COLO829 (cell line): ENCODE measurements around the gene FRMD8.
"Not testable (repeated sequence)": the region's sequence is repeated elsewhere in the genome, so short reads cannot be mapped to it uniquely, and the experiment has no call there.

Experiments
- DNase-seq: peaks from one replicate; pipeline ENCODE4 v3.0.0; 2012; ENCODE audit warnings: low spot score

Gene FRMD8

GRCh38 chr11:65436412-65437032 is 50.1 kb downstream of the FRMD8 start:
- no peak for DNase-seq

DNA sequence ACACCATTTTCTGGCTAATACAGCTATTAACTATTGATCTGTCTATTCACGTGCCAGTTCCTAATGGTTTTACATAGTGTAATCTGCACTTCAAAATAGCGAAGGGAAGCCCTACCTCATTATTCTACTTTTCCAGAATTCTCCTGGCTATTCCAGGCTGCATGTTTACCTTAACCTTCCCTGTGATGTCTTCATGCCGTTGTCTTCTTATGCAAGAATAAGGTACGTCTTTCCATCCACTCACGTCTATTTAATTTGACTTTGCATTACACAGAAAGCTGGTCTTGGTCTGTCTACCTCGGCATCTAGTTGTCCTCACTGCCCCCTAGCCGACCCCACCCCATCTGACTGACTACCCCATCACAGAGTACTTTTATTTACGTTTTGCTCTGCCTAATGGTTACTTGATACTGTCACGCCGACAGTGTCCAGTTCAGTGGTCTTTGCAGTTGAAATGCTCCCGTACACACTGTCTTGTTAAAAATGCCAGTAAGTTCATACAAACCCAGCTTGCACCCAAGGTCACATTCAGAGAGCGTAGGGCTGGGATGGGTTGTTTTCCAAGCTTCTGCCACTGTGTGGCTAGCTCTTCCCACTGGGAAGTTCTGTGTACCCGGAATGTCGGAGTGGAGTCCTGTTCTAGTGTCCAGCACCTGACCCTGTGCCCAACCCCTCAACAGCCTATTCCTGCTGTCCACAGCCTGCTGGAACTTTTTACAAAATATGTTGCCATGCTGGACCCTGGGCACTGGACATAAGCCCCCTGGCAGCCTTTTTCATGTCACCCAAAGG is 51.2 kb downstream of the FRMD8 start:
- DNase-seq, result no peak

GRCh38 chr11:65438257-65439151 is 52.1 kb downstream of the FRMD8 start:
- no peak for DNase-seq

DNA sequence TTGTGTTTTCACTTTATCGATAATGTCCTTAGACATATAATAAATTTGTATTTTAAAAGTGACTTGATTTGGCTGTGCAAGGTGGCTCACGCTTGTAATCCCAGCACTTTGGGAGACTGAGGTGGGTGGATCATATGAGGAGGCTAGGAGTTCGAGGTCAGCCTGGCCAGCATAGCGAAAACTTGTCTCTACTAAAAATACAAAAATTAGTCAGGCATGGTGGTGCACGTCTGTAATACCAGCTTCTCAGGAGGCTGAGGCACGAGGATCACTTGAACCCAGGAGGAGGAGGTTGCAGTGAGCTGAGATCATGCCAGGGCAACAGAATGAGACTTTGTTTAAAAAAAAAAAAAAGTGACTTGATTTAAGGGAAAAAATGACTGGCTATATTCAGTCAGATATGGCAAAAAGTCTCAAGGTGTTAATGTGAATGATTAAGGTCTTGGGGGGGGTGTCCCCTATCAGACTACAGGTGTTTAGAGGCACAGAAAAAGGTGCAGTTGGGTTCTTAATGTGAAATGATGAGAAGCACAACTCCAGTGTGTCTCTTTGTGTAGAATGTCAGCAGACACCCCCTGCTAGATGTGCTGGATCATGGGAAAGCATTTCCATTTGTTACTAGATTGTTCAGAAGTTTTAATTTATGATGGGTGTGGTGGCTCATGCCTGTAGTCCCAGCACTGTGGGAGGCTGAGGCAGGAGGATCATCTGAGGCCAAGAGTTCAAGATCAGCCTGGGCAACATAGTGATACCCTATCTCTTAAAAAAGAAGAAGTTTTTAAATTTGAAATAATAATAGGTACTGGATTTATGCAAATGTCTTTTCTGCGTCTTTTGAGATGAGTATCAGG is 53.1 kb downstream of the FRMD8 start:
- no peak for DNase-seq

DNA sequence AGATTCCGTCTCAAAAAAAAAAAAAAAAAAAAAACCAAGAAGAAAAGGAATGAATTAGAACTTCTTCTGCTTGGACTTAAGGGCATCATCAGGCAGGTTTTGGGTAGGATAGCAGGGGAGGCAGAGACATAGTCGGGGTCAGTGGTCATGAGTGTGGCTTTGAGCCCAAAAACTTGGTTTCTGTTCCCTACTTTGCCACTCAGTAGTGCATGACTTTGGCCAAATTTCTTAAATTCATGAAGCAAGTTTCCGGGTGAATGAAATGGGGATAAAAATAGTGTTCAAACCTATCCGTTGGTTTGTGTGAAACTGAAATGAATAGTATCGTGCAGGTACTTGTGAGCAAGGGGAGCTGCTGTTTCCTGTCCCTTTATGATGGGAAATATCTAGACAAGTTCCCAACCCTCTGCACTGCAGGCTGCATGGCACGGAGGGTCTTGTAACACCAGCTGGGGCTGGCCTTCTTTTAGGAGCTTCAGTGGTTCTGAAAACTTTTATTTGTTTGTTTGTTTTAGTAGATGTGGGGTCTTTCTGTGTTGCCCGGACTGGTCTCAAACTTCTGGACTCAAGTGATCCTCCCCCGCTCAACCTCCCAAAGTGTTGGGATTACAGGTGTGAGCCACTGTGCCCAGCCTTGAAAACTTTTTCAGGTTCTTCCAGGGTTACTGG is 54.5 kb downstream of the FRMD8 start:
- DNase-seq, result no peak

GRCh38 chr11:65442842-65443331 is 56.5 kb downstream of the FRMD8 start:
- no peak for DNase-seq

- no peak for DNase-seq
Measured at GRCh38 chr11:65444314-65445051, 58.0 kb downstream of the FRMD8 start.

DNA sequence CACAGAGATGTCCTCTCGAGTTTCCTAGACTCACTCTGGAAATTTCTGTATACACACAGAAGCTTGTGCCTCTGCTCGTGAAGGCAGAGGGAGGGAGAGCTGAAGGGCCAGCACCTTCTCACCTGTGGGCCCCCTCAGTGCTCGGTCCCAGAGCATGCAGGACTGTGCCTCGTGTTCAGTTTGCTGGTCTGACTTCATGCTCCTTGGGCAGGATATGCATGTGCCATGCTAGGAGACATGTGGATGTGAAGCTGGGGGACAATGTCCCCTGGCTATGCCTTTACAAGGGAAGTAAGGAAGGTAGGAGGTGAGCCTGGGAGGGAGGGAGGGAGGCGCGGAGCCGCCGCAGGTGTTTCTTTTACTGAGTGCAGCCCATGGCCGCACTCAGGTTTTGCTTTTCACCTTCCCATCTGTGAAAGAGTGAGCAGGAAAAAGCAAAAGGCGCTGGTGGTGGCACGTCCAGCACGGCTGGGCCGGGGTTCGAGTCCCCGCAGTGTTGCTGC is 58.7 kb downstream of the FRMD8 start:
- DNase-seq, result no peak

DNA sequence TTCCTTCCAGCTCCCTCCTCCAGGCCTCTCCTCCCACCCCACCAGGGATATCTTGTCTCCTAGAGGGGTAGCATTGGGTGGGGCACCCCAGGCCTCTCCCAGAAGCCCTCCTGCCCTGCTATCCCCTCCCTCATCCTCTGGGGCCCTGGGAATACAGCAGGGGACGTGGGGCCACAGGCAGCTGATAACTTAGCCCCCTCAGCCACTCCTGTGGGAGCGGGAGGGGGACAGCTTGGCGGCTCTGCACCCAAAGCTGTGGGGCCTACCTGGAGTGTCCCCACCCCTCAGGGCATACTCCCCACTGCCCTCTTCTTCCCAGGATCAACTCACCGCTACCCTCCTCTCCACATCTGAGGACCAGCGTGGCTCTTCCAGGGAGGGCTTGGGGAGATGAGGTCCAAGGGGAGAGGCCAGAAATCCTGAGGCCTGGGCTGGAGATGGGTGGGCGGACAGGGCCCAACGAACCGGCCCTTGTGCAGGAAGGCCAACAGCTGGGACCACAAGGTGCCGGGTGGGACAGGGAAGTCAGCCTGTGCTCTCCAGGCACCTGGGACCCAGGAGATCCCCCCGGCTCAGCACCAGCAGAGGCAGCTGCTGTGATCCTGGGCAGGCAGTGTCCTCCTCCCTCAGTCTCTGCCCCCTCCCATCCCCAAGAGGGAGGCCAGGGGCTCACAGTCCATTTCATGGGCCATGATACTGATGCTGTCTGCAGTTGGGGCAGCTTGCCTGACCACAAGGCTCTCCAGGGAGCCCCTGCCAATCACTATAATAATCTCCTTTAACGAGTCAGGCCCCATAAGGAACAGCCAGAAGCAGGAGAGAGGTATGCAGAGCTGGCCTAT is 59.4 kb downstream of the FRMD8 start:
- DNase-seq, result no peak

DNA sequence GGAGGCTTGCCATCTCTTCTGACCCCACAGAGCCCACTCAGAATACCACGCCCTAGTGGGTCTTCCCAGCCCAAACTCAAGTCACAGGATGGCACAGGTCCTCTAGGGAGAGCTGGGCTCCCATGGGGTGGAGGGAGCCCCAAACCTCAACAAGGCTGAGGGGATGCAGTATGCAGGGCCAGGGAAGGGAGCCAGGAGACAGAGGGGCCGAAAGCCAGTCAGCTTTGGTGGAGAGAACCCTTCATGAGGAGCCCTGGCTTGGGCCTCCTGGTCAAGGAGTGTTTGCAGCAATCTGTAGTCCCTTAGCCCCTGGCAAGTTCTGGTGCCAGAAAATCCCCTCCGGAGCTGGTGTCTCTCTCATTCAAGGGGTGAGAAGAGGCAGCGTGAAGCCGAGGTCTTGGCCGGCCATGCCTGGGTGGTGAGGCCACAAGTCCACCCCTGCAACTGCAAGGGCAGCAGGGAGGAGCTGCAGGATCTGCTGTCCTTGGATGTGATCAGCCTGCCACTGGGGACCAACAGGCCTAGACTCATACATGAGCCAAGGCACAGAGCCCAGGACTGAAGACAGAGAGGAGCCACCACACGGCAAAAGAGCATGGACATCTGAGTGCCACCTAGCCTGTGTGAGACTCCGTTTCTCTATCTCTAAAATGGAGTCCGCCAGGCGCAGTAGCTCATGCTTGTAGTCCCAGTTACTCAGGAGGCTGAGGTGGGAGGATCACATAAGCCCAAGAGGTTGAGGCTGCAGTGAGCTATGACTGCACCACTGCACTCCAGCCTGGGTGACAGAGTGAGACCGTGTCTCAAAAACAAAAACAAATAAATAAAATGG is 60.2 kb downstream of the FRMD8 start:
- no peak for DNase-seq

DNA sequence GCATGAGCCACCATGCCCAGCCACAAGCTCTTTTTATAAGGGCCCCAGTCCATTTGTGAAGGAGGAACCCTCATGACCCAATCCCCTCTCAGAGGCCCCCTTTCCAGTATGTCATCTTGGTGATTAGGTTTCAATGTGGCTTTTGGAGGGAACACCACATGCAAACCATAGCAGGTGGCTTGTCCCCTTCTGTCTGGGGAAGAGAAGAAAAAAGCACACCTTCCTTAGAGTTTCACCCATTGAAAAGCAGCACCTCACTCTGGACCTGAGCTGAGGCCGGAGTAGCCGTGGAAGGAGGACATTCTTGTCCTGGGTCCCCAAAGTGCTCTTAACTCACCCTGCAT is 61.6 kb downstream of the FRMD8 start:
- DNase-seq, result no peak

DNA sequence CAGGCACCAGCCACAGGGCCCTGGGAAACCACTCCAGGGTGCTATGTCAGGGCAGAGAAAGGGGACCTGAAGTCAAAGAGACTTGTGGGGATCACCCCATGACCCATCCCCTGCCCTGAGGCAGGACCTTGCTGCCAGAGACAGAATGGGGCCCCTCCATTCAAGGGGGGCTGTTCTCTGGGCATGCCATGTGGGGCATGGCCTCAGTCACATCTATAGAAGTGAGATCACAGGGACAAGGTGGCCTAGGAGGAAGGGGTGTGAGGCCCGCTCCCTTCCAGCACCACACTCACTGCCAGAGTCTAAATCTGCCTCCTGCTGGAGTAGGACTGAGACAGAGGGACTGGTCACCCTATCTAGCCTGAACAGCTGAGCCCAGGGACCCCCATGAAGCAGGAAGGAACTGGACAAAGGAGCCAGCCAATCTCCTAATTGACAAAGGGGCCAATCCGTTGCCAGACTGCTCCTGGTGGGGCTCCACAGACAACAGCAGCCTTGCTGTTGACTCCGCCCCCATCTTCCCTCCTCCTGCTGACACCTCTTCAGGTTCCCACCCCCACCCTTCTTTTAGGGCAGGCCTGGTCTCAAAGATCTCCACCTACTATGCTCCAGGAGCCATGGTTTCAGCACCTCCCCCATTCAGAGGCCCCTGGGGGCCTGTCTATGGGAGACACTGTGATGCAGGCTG is 62.1 kb downstream of the FRMD8 start:
- no peak for DNase-seq

- not testable (repeated sequence) for DNase-seq
Measured at GRCh38 chr11:65451301-65451700, 64.9 kb downstream of the FRMD8 start.

- not testable (repeated sequence) for DNase-seq
Measured at GRCh38 chr11:65452259-65452658, 65.8 kb downstream of the FRMD8 start.

DNA sequence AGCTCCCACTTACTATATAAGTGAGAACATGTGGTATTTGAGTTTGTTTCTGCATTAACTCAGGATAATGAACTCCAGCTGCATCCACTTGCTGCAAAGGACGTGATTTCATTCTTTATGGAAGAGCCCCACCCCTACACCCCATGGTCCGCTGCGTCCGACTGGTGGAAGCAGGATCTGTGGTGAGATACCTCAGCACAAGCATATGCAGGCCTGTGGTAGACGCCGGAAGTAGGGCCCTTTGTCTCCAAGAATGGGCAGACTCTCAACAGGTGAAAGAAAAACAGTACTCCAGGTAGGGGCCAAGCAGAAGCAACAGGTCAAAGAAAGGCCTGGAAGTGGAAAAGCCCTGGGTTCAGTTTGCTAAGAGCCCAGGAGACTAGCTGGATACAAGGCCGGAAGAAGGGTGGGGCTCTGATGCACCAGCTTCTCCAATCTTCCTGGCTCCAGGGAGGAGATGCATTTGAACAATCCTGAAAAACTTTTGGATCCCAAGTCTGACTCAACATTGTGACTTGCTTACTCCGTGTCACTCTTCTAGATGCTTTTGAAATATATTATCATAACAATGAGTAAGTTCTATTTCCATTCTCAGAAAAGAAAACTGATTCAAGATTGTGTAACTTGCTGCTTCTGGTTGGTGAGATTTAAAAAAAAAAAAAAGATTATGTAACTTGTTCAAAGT is 66.5 kb downstream of the FRMD8 start:
- DNase-seq, result no peak

DNA sequence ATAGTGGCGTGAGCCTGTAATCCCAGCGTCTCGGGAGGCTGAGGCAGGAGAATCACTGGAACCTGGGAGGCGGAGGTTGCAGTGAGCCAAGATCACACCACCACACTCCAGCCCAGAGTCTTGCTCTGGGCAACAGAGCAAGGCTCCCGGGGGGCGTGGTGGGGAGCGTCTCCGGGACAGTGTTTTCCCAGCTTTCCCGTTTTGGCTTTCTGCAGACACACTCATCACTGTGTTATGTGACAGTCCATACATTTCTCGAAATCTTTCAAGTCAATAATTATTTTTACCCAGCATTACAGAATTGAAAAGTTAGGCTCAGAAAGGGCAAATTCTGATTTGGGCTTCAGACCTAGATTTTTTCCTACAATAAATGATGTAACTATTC is 67.9 kb downstream of the FRMD8 start:
- DNase-seq, result no peak
